Hindlimb muscle (tissue), 1 donor: ENCODE measurements around the gene CMIP. TPM values are rescaled to one million over a fixed set of nuclear protein-coding genes. Genes with fewer than 3 reads are reported as not detected.

ENCODE experiments used
- DNase-seq: peaks from one replicate; pipeline ENCODE4 v3.0.0-alpha.2; 2013
- polyA plus RNA-seq: library from polyadenylated mRNA; unstranded; fragments of 120-200 nt; gene quantifications from one replicate; pipeline ENCODE4 v1.2.1, GENCODE V29; 2013; ENCODE audit not compliant: insufficient read length

CMIP gene
- polyA plus RNA-seq, 1 donor = 18.0 TPM

DNA sequence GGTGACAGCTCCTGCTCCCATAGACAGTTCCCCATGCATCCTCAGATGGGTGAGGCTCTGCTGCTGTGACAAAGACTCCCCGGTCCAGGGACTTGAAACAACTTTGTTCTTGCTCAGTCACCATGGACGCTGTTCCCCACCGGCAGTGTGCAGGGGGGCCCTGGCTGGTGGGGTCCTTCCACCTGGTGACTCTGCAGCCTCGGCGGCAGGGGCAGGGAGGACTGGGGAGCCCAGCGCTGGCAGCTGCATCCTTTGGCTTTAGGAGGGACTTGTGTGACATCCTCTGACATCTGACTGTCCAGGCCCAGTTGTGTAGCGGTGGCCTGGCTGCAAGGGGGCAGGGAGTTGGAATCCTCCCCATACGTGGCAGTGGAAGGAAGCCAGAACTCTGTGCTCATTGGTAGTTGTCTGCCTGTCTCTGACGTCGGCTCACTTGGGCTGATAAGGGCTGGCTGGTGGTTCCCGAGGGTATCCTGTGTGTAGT lies 107.3 kb downstream of the CMIP start:
- no peak for DNase-seq

- DNase-seq = no peak
Measured at GRCh38 chr16:81552743-81553079, 108.1 kb downstream of the CMIP start.

DNA sequence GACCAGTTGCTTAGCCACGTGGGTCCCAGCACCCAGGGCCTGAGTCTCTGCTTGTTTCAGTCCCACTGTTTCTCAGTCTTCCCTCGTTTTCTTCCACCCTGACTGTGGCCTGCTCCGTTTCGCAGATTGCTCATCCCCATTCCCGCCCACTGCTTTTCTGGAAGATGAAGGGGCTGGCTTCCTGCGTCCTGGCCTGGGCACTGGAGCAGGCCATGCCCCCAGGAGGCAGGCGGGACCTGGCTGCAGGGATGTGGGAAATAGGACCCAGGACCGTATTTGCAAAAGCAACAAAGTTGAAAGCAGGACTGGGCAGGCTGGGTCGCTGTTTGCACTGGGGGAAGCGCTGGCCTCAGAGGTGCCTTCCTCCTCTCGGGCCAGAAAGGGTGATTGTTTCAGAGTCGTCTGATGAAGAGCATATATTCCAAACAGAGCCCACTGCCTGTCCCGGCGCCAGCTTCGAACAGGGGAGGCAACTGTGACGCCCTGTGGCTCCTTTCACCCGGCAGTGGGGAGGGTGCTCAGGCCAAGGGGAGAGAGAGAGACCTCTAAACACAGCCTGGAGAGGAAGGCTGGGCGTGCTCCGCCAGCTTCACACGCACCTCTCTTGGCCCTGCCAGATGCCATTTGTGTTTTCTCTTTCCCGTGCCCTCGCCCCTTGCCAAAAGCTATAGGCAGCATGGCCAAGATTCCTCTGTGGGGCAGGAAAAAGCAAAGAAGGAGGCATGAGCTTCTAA lies 108.6 kb downstream of the CMIP start:
- no peak for DNase-seq

- no peak for DNase-seq
Measured at GRCh38 chr16:81553814-81554675, 109.4 kb downstream of the CMIP start.

- DNase-seq = no peak
Measured at GRCh38 chr16:81554979-81555378, 110.4 kb downstream of the CMIP start.

DNA sequence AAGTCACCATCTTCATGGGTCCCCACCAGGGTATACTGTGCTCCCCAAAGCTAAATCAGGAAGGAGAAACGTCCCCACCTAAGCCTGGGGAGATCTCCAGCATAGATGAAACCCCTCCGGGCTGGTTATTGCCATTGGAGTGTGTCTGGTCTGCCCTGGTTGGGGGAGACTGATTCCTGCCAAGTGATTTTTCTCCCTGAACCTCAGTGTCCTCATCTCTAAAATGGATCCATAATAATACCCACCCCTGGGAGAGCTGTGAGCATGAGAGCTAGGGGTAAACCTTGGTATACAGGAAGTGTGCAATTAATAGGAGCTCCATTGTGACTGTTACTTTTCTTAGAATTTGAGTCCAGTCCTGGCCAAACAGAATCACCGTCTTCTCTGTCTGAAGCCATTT lies 111.1 kb downstream of the CMIP start:
- no peak for DNase-seq

- no peak for DNase-seq
Measured at GRCh38 chr16:81556715-81557284, 112.2 kb downstream of the CMIP start.

GRCh38 chr16:81558077-81558443 lies 113.5 kb downstream of the CMIP start:
- no peak for DNase-seq

DNA sequence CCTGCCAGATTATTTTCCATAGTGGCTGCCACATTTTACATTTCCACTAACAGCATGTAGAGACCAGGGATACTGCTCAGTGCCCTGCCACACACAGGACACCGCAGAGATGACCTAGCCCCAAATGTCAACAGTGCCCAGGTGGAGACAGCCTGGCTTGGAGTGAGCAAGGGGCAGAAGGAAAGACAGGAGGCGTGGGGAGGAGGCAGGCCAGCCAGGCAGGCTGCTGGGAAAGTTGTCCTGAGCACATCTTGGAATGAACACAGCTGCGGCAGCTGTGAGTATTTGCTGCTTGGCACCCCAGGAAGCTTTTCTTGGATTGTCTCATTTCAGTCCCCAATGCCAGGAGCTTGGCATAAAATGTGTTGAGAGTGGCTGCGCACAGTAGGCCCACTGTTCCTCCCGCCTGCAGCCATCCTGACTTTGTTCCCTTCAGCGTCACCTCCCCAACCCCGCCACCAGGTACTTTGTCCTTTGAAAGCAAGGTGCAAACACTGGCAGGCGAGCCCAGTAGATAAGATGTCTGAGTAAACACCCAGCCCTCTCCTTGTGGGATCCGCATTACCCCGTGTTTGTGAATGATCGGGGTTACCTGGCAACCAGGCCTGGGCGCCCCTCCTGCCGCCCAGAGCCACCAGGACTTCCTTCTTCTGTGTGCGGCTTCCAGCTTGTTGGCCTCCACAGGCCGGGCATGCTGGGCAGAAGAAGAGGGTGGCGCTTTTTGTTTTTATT lies 114.0 kb downstream of the CMIP start:
- DNase-seq = peak; percentile 65

GRCh38 chr16:81560979-81561657 lies 116.5 kb downstream of the CMIP start:
- no peak for DNase-seq

DNA sequence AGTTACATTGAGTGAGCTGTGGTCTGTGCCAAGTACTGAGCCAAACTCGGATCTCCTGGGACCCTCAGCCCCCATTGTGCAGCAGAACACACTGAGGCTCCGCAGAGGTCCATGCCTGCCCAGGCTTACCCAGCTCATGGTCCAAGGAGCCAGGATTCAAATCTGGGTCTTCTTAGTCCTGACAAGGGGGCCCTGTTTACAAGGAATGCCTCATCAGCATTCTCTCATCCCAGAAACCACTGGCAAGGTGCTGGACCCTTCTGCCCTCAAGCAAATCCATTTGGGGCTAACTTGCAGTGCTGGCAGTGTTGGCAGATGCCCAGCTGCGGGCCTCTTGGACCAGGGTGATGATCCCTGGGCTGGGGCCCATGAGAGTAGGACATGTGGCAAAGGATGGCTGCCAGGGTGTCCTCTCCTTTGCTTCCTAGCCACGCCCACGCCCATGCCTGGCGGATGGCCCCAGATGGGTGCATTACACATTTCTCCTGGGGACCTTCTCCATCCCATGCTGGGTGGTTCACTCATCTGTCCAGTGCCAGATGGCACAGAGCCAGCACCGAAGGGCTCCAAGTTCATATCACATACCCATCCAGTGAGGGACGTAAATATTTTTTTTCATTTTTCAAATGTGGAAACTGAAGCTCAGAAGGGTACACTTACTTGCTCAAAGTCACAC lies 117.7 kb downstream of the CMIP start:
- no peak for DNase-seq

GRCh38 chr16:81562926-81563325 lies 118.3 kb downstream of the CMIP start:
- no peak for DNase-seq

- DNase-seq = no peak
Measured at GRCh38 chr16:81564421-81564911, 119.9 kb downstream of the CMIP start.

DNA sequence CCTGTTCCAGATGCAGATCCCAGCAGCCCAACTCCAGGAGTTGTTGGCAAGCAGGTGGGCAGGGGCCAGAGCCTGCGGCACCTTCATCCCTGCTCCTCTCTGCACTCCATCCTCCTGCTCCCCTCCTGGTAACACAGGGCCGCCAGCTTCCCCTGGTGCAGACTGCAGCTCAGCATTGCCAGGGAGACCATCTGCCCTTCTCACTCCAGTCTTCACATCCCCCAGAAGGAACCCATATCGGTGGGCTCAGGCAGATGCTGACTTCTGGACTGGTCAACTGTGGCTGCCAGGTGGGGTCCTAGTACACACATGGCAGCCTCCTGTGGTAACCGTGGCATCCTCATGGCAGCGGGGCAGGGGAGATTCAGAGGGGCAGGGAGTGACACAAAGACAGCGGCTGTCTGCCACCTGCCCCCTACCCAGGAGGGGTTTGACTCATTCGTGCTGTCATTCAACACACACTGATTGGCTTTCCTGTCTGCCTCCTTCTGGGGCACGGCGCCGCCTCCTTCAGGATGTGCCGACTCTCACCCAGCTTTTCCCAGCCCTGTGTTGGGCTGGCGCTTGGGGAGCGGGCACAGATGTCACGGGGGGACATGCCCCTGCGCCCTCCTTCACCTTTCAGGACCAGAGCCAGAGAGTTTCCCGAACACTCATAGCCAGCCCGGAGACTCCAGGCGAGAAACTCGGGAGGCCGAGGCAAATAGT lies 120.9 kb downstream of the CMIP start:
- DNase-seq = no peak

DNA sequence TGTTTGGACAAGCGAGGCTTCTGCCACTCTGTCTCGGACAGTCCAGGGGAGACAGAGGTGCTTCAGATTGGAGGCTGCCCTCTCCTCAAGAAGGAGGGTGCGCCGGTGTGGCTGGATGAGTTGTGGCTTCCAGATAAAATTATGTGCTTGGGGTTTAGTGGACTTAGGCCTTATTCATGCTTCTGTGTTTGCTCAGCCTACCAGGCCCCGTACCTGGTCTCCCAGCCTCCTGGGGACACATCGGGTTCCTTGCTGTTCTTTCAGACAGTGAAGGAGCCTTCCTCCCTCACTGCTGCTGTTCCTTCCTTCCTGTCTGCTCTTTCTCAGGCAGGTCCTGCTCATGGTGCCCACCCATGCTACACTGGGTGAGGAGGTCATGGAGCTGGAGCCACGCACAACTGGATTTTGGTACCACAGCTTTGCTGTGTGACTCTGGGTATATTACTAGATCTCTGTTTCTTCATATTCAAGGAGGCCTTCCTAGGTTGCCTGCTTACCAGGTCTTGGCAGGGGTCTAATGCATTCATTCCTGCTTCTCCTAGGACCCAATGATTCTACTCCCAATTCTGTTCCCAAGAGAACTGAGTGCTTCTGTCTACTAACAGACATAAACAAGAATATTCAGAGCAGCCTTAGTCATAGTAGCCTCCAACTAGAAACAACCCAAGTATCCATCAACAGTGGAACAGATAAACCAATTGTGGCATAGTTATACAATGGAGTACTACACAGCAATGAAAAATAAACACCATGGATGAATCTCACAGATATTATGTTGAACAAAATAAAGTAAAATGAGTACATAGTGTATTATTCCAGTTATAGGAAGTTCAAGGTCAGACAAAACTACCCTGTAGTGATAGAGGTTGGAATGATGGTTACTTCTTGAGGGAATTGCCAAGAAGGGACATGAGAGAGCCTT lies 121.7 kb downstream of the CMIP start:
- no peak for DNase-seq

DNA sequence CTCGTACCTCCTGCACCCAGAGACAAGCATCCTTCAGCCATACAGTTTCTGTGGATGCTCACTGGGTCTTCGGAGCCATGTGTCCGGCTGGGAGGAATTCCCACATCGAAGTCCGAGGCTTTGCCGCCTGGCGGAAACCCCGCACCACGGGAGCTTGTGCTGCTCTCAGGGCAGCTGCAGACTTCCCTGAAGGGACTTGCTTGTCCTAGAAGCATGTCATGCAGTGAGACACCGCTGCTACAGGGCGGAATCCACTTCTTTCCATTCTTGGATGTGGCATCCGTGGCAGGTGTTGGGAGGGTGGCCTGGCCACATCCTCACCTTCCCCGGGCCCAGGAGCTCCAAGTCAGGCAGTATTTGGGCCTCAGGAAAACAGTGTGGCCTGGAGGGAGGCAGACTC lies 122.5 kb downstream of the CMIP start:
- no peak for DNase-seq

DNA sequence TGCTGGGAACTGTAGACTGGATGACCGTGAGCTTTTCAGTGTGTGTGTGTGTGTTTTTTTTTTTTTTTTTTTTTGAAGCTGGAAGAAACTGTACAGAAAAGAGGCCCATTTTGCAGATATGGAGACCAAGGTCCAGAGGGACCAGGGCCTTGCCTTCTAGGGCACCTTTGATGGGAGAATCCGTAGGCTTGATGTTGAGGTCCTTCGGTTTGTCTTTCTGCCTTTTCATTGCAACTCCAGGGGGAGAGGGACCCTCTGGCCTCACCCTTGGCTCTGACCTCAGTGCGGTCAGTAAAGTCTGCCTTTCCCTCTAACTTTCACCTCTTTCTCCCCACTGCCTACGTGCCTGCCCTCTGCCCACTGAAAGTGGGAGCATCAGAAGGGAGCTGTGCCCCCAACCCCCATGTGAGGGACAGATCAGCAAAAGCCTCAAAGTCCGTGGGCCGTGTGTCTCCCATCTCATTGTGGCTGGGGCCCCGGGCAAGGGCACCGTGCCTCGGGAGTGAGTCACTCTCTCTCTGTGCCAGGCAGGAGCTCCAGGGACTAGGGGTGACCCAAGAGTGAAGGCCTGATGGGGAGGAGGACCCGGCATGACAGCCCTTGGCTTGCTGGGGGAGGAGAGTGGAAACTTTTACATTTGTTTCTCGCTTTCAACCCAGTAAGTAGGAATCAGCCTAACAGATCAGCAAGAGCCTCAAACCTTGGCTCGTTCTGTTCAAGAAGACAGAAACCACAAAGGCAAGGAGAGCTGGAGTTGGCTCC lies 123.6 kb downstream of the CMIP start:
- no peak for DNase-seq

- no peak for DNase-seq
Measured at GRCh38 chr16:81568749-81569087, 124.1 kb downstream of the CMIP start.
